Caco-2 (cell line): ENCODE measurements around the gene MNDA. TPM values are rescaled to one million over a fixed set of nuclear protein-coding genes. Genes with fewer than 3 reads are reported as not detected.

Experiments
- BruUV-seq: library from RNA; stranded (reverse); fragments of 400-500 nt; replicated peaks from 2 replicates; lab custom pipeline; 2021; lab: Mats Ljungman, UMichigan
- CTCF ChIA-PET: fragments of 300-600 bp; sonication (Branson Sonifier 250); formaldehyde crosslinking; loops from one replicate; lab custom pipeline; 2022; ENCODE audit warnings: antibody characterized with exemption; lab: Charles Lee
- POLR2A ChIA-PET: fragments of 300-600 bp; sonication (Branson Sonifier 250); formaldehyde crosslinking; loops from one replicate; lab custom pipeline; 2022; ENCODE audit warnings: antibody characterized with exemption; lab: Charles Lee
- DNase-seq, 2 experiments: peaks; one replicate each; pipeline versions ENCODE4 v3.0.0 to v3.0.0-alpha.2; 2020 to 2022
- H3K27me3 ChIP-seq: replicated peaks from 2 replicates; pipeline ENCODE4 v1.6.0; 2011; ENCODE audit warnings: low read length; ENCODE audit not compliant: control insufficient read depth, insufficient read depth
- H3K36me3 ChIP-seq: 2 replicates; pipeline ENCODE4 v1.5.1; 2011; ENCODE audit warnings: low read length; ENCODE audit not compliant: control insufficient read depth, insufficient read depth
- H3K4me1 ChIP-seq: fragments of 250-450 bp; sonication (Bioruptor Pico); 2 replicates; pipeline ENCODE4 v1.5.1; 2020; ENCODE audit warnings: mild to moderate bottlenecking
- H3K4me3 ChIP-seq: 2 replicates; pipeline ENCODE4 v1.5.1; 2011; ENCODE audit warnings: low read depth, mild to moderate bottlenecking, control low read depth, low read length
- H3K9me3 ChIP-seq: fragments of 250-450 bp; sonication (Bioruptor Pico); 2 replicates; pipeline ENCODE4 v1.5.1; 2020; ENCODE audit warnings: mild to moderate bottlenecking, moderate library complexity
- H3K27ac Mint-ChIP-seq: one replicate; pipeline ENCODE4 v1.8.0; 2022; ENCODE audit warnings: mixed read lengths; ENCODE audit not compliant: unreplicated experiment
- H3K27me3 Mint-ChIP-seq: one replicate; pipeline ENCODE4 v1.8.0; 2022; ENCODE audit warnings: mixed read lengths; ENCODE audit not compliant: insufficient read depth, unreplicated experiment
- H3K36me3 Mint-ChIP-seq: one replicate; pipeline ENCODE4 v1.8.0; 2022; ENCODE audit warnings: mild to moderate bottlenecking, mixed read lengths; ENCODE audit not compliant: insufficient read depth, unreplicated experiment
- H3K4me1 Mint-ChIP-seq: one replicate; pipeline ENCODE4 v1.8.0; 2022; ENCODE audit warnings: low read depth, mixed read lengths; ENCODE audit not compliant: unreplicated experiment
- H3K4me3 Mint-ChIP-seq: one replicate; pipeline ENCODE4 v1.8.0; 2022; ENCODE audit warnings: mild to moderate bottlenecking, moderate library complexity, mixed read lengths; ENCODE audit not compliant: unreplicated experiment
- H3K9me3 Mint-ChIP-seq: one replicate; pipeline ENCODE4 v1.8.0; 2022; ENCODE audit warnings: mixed read lengths; ENCODE audit not compliant: unreplicated experiment
- intact Hi-C: fragments of 100-400 bp; cut with micrococcal nuclease; formaldehyde crosslinking; loops from one replicate; pipeline ENCODE4 v1.10.0; 2022; ENCODE audit not compliant: unreplicated experiment
- total RNA-seq: library from RNA; stranded (reverse); gene quantifications from 2 replicates; pipeline ENCODE4 v1.2.3, GENCODE V29; 2022
- TF ChIP-seq, protein P1 (sequence below), 2 experiments: fragments of 200-600 bp in 1 of 2; IDR thresholded peaks; 1 replicate in 1 of 2; 2 replicates in 1 of 2; pipeline versions ENCODE4 v1.5.1 to v1.8.0; 2011 to 2022; ENCODE audit warnings: antibody characterized with exemption in 1 of 2, control low read depth in 1 of 2, inconsistent platforms in 1 of 2, low read depth in 1 of 2, low read length in 1 of 2, mild to moderate bottlenecking in 1 of 2, moderate library complexity in 1 of 2; ENCODE audit not compliant: insufficient read depth in 1 of 2, severe bottlenecking in 1 of 2, unreplicated experiment in 1 of 2

The MNDA gene
- total RNA-seq, 1 experiment from 2014 or later = not detected

DNA sequence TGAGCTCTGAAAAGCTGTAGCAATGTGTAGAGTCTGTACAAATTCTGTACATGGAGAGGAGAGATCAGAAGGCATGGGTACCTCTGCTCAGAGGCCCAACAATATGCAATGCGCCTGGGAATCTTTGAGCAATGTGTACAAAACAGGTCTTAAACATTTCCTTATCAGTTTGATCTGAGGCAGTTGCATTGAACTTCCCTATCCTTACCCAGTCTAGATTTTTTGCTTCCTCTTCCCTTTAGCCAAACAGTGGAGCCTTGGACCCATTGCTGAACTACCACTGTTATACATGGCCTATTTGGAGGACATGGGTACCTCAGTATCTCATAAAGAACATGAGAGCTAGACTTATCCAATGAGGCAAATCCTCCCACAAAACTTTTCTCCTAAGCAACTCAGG is 12.6 kb upstream of the MNDA start:
- Mint-ChIP-seq H3K4me3 (no peak overlapping the region), H3K36me3 (no peaks in the 10 kb centered on the region), H3K27ac (no peak overlapping the region), H3K9me3 (no peaks in the 10 kb centered on the region), H3K4me1 (no peaks in the 10 kb centered on the region), H3K27me3 (no peaks in the 10 kb centered on the region)
- H3K4me1 ChIP-seq = no peaks in the 10 kb centered on the region
- no peaks in the 10 kb centered on the region for H3K36me3 ChIP-seq
- no peaks in the 10 kb centered on the region for H3K9me3 ChIP-seq
- TF ChIP-seq, protein P1, sequence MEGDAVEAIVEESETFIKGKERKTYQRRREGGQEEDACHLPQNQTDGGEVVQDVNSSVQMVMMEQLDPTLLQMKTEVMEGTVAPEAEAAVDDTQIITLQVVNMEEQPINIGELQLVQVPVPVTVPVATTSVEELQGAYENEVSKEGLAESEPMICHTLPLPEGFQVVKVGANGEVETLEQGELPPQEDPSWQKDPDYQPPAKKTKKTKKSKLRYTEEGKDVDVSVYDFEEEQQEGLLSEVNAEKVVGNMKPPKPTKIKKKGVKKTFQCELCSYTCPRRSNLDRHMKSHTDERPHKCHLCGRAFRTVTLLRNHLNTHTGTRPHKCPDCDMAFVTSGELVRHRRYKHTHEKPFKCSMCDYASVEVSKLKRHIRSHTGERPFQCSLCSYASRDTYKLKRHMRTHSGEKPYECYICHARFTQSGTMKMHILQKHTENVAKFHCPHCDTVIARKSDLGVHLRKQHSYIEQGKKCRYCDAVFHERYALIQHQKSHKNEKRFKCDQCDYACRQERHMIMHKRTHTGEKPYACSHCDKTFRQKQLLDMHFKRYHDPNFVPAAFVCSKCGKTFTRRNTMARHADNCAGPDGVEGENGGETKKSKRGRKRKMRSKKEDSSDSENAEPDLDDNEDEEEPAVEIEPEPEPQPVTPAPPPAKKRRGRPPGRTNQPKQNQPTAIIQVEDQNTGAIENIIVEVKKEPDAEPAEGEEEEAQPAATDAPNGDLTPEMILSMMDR (IDR thresholded peaks at IDR 0.05; ENCODE audit: insufficient read depth in 1 of 2, low read depth in 1 of 2, low read length in 1 of 2, severe bottlenecking in 1 of 2, unreplicated experiment in 1 of 2) = no peak
- CTCF ChIA-PET = no interaction called here
- DNase-seq = no peak
- no TSS peak for BruUV-seq
- no peak overlapping the region for H3K4me3 ChIP-seq
- POLR2A ChIA-PET = no interaction called here
- intact Hi-C loops = no loop called here
- H3K27me3 ChIP-seq = no peaks in the 10 kb centered on the region

DNA sequence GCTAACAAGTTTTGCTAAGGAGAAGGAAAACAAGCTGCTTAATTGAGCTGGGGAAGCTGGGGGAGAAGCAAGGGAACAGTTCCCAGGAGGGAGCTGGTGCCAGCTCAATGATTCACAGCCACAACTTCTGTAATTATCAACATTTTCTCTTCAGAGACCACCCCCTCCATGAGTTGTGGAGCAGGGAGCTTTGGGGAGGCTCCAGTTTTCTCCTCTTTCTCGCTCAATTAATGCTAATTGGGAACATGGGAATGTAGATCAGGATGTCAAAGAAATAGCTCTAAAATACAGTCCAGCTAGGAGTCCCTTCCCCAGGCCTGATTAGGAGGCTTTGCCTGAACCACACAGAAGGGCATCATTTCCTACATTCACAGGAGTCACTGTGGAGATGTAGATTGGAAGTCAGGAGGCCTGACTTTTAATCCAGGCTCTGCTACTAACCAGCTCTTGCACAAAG is 12.1 kb upstream of the MNDA start:
- Mint-ChIP-seq H3K4me1 (no peaks in the 10 kb centered on the region), H3K27me3 (no peaks in the 10 kb centered on the region), H3K27ac (no peak overlapping the region), H3K36me3 (no peaks in the 10 kb centered on the region), H3K4me3 (no peak overlapping the region), H3K9me3 (no peaks in the 10 kb centered on the region)
- intact Hi-C loops = no loop called here
- no peak for DNase-seq
- H3K4me1 ChIP-seq = no peaks in the 10 kb centered on the region
- H3K36me3 ChIP-seq = no peaks in the 10 kb centered on the region
- no TSS peak for BruUV-seq
- no peaks in the 10 kb centered on the region for H3K27me3 ChIP-seq
- no peaks in the 10 kb centered on the region for H3K9me3 ChIP-seq
- ChIA-PET POLR2A (no interaction called here), CTCF (no interaction called here)
- no peak overlapping the region for H3K4me3 ChIP-seq
- TF ChIP-seq, protein P1 (IDR thresholded peaks at IDR 0.05; ENCODE audit: insufficient read depth in 1 of 2, low read depth in 1 of 2, low read length in 1 of 2, severe bottlenecking in 1 of 2, unreplicated experiment in 1 of 2) = no peak

DNA sequence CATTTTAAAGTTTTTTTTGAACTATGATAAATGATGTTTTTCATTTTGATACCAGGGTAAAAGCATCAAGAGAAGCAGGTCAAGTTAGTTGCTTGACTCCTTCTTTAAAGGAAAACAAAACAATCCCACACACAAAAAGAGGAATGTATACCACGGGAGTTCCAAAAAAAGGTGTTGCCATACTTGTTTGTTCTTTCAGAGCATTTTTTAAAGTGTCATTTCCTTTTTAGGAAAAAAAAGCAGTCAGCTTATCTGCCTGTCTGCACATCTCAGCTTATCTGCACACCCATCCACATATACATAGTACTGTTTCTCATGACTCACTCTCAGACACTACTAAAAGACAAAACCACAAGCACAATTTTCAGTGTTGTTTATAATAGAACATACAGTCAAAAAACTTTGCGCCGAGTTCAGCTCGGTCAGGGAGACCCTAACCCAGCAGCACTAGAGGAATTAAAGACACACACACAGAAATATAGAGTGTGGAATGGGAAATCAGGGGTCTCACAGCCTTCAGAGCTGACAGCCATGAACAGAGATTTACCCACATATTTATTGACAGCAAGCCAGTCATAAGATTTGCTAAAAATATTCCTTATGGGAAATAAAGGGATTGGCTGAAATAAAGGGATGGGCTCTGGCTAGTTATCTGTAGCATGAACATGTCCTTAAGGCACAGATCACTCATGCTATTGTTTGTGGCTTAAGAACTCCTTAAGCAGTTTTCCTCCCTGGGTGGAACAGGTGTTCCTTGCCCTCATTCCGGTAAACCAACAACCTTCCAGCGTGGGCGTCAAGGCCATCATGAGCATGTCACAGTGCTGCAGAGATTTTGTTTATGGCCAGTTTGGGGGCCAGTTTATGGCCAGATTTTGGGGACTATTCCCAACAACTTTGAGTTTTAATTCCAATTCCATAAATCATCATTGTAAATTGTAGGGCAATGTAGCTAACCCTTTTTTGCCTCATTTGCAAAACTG is 11.4 kb upstream of the MNDA start:
- Histone ChIP-seq H3K36me3 (no peaks in the 10 kb centered on the region), H3K4me3 (no peak overlapping the region), H3K27me3 (no peaks in the 10 kb centered on the region), H3K9me3 (no peaks in the 10 kb centered on the region), H3K4me1 (no peaks in the 10 kb centered on the region)
- no peak overlapping the region for H3K27ac Mint-ChIP-seq
- no peaks in the 10 kb centered on the region for H3K4me1 Mint-ChIP-seq
- ChIA-PET CTCF (no interaction called here), POLR2A (no interaction called here)
- no peak overlapping the region for H3K4me3 Mint-ChIP-seq
- no TSS peak for BruUV-seq
- intact Hi-C loops = no loop called here
- TF ChIP-seq, protein P1 (IDR thresholded peaks at IDR 0.05; ENCODE audit: insufficient read depth in 1 of 2, low read depth in 1 of 2, low read length in 1 of 2, severe bottlenecking in 1 of 2, unreplicated experiment in 1 of 2) = no peak
- H3K27me3 Mint-ChIP-seq = no peaks in the 10 kb centered on the region
- no peaks in the 10 kb centered on the region for H3K9me3 Mint-ChIP-seq
- H3K36me3 Mint-ChIP-seq = no peaks in the 10 kb centered on the region
- DNase-seq = no peak
